Nephron progenitor cell (in vitro differentiated cells): Measurements from ENCODE around the gene AP2S1.
A peak's percentile ranks its signal among the peaks of the same experiment; 100 is the strongest.

Experiments used
- DNase-seq: peaks from one replicate; pipeline ENCODE4 v3.0.0; 2021
- H3K27ac Mint-ChIP-seq: 2 replicates; pipeline ENCODE4 v1.8.0; 2021; ENCODE audit warnings: mild to moderate bottlenecking, moderate library complexity, mixed read lengths
- H3K27me3 Mint-ChIP-seq: 2 replicates; pipeline ENCODE4 v1.8.0; 2021; ENCODE audit warnings: mild to moderate bottlenecking, low read depth, mixed read lengths; ENCODE audit not compliant: poor library complexity
- H3K36me3 Mint-ChIP-seq: 2 replicates; pipeline ENCODE4 v1.8.0; 2021; ENCODE audit warnings: low read depth, mixed read lengths
- H3K4me1 Mint-ChIP-seq: 2 replicates; pipeline ENCODE4 v1.8.0; 2021; ENCODE audit warnings: mixed read lengths
- H3K4me3 Mint-ChIP-seq: 2 replicates; pipeline ENCODE4 v1.8.0; 2021; ENCODE audit warnings: mild to moderate bottlenecking, moderate library complexity, mixed read lengths
- H3K9me3 Mint-ChIP-seq: 2 replicates; pipeline ENCODE4 v1.8.0; 2021; ENCODE audit warnings: mild to moderate bottlenecking, moderate library complexity, mixed read lengths
- CTCF ChIP-seq: fragments of 200-600 bp; sonication (generic); IDR thresholded peaks from 2 replicates; pipeline ENCODE4 v1.5.0; 2021; ENCODE audit warnings: antibody characterized with exemption

AP2S1 gene

GRCh38 chr19:46868025-46868802 lies 17.6 kb upstream of the AP2S1 start:
- Mint-ChIP-seq H3K9me3 (no peaks in the 10 kb centered on the region), H3K4me1 (peaks cover 14% of the 10 kb centered on the region), H3K27ac (no peak overlapping the region), H3K36me3 (peaks cover 35% of the 10 kb centered on the region), H3K27me3 (no peaks in the 10 kb centered on the region), H3K4me3 (no peak overlapping the region)
- no peak for TF ChIP-seq CTCF
- no peak for DNase-seq

GRCh38 chr19:46867170-46867569 lies 16.5 kb upstream of the AP2S1 start:
- H3K36me3 Mint-ChIP-seq: peaks cover 29% of the 10 kb centered on the region
- H3K27me3 Mint-ChIP-seq: no peaks in the 10 kb centered on the region
- no peak for DNase-seq
- H3K4me3 Mint-ChIP-seq: no peak overlapping the region
- no peak overlapping the region for H3K27ac Mint-ChIP-seq
- TF ChIP-seq CTCF: no peak
- no peaks in the 10 kb centered on the region for H3K9me3 Mint-ChIP-seq
- peaks cover 14% of the 10 kb centered on the region for H3K4me1 Mint-ChIP-seq

GRCh38 chr19:46866407-46867136 lies 15.9 kb upstream of the AP2S1 start:
- H3K9me3 Mint-ChIP-seq: no peaks in the 10 kb centered on the region
- peaks cover 23% of the 10 kb centered on the region for H3K36me3 Mint-ChIP-seq
- H3K4me1 Mint-ChIP-seq: peaks cover 14% of the 10 kb centered on the region
- no peaks in the 10 kb centered on the region for H3K27me3 Mint-ChIP-seq
- DNase-seq: no peak
- no peak for TF ChIP-seq CTCF
- no peak overlapping the region for H3K4me3 Mint-ChIP-seq
- peak overlapping the region; percentile 90 for H3K27ac Mint-ChIP-seq

- Mint-ChIP-seq H3K36me3 (peaks cover 9% of the 10 kb centered on the region), H3K27ac (no peak overlapping the region), H3K4me3 (no peak overlapping the region), H3K9me3 (peaks cover 4% of the 10 kb centered on the region), H3K27me3 (no peaks in the 10 kb centered on the region), H3K4me1 (peaks cover 21% of the 10 kb centered on the region)
- DNase-seq: peak; percentile 36
- TF ChIP-seq CTCF: no peak
These were observed 13.4 kb upstream of the AP2S1 start for GRCh38 chr19:46863818-46864629.

- peaks cover 4% of the 10 kb centered on the region for H3K36me3 Mint-ChIP-seq
- H3K4me1 Mint-ChIP-seq: peaks cover 19% of the 10 kb centered on the region
- DNase-seq: no peak
- peaks cover 4% of the 10 kb centered on the region for H3K9me3 Mint-ChIP-seq
- no peak overlapping the region for H3K4me3 Mint-ChIP-seq
- H3K27me3 Mint-ChIP-seq: no peaks in the 10 kb centered on the region
- no peak overlapping the region for H3K27ac Mint-ChIP-seq
- no peak for TF ChIP-seq CTCF
These were observed 12.5 kb upstream of the AP2S1 start for GRCh38 chr19:46862974-46863632.
